ENCODE data around the gene SLC7A8. TPM values are rescaled to one million over a fixed set of nuclear protein-coding genes. Genes with fewer than 3 reads are reported as not detected.

Gene SLC7A8
- total RNA-seq, 1 experiment from 2014 or later: 77.9 TPM

DNA sequence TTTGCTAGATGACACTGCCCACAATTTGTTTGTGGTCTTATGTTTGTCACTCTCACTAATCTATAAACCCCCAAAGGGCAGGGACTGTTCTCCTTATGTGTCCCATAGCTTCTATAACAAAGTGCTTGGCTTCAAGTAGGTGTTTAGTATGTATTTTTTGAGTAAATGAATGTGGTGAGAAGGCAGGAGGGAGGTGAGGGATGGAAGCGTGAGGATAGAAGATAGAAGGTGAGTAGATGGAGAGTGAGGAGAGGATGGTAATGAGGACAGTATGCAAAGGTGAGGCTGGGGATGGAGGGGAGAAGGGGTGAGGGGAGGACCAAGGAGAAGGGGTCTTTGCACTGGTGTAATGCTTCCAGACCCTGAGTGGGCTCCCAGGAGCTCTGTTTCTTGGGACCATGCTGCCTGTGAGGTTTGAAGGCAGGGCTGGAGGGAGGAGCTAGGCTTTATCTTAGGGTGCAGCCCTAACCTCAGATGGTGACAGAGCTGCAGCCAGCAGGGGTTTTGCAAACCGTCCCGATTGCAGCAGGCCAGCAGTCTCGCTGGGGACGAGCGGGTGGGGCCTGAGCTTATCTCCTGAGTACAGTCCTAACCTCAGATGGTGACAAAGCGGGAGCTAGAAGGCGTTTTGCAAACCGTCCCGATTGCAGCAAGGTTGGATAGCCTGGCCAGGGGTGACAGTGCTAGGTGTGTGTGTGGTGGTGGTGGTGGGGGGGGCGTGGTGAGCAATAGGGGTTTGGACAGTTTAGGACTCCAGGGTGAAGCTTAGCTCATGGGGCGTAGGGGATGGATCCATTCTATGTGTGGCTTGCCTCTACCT, 70.9 kb downstream of the SLC7A8 start:
- no peak overlapping the region for H2BK12ac ChIP-seq (ENCODE audit: insufficient read length, low read depth, low read length)
- no peak overlapping the region for H3T11ph ChIP-seq (ENCODE audit: low read length)
- no peak overlapping the region for H2BK15ac ChIP-seq (ENCODE audit: low read depth, low read length)
- H4K5ac ChIP-seq (ENCODE audit: insufficient read length, low read depth, low read length): no peak overlapping the region
- DNase-seq: no peak
- Mint-ChIP-seq H3K9me3 (peaks cover 8 to 9% of the 10 kb centered on the region in 2 experiments), H3K27me3 (ENCODE audit: low read depth) (peaks cover 26% of the 10 kb centered on the region), H3K4me1 (peaks cover 19 to 20% of the 10 kb centered on the region in 2 experiments), H3K36me3 (ENCODE audit: insufficient read depth in 1 of 3, low read depth in 3 of 3) (peaks cover 0 to 3% (median 0%) of the 10 kb centered on the region in 3 experiments; a peak in 1 of 7 replicates), H3K27ac (no peak overlapping the region), H3K4me3 (peak overlapping the region in 1 of 2 experiments; percentile 24; a peak in 1 of 5 replicates)
- H2BK5ac ChIP-seq (ENCODE audit: insufficient read length, low read length): no peak overlapping the region
- no peaks in the 10 kb centered on the region for H3K23me2 ChIP-seq (ENCODE audit: insufficient read length, low read depth, low read length, poor library complexity, severe bottlenecking)
- no peak overlapping the region for H3K56ac ChIP-seq (ENCODE audit: insufficient read length, low read depth, low read length)
- no peak overlapping the region for H3K4ac ChIP-seq (ENCODE audit: low read depth, low read length)
- H3K9ac ChIP-seq (ENCODE audit: extremely low read depth, insufficient read length, low read length): no peak overlapping the region
- H3K79me1 ChIP-seq (ENCODE audit: insufficient read depth, low read depth, low read length, poor library complexity, severe bottlenecking): no peaks in the 10 kb centered on the region
- no peak overlapping the region for H2AFZ ChIP-seq (ENCODE audit: low read length)
- no peak overlapping the region for H2BK20ac ChIP-seq (ENCODE audit: low read depth, low read length, poor library complexity, severe bottlenecking)
- H2AK5ac ChIP-seq (ENCODE audit: insufficient read length, low read length): no peak overlapping the region
- H3K4me1 ChIP-seq (ENCODE audit: insufficient read depth, low read length): peaks cover 2% of the 10 kb centered on the region; the same call in 1 of the 2 replicates
- no peaks in the 10 kb centered on the region for H3K27me3 ChIP-seq (ENCODE audit: insufficient read depth, low read length)
- no peaks in the 10 kb centered on the region for H3K79me2 ChIP-seq (ENCODE audit: insufficient read depth, low read length)
- no peak overlapping the region for H3K4me2 ChIP-seq (ENCODE audit: insufficient read depth, insufficient read length, low read length)
- H3K9me3 ChIP-seq (ENCODE audit: control insufficient read depth, low read depth, low read length): no peaks in the 10 kb centered on the region
- H3K23ac ChIP-seq (ENCODE audit: insufficient read length, low read depth, low read length): no peak overlapping the region
- 100% methylated on average over 1 of the region's 12 CpGs for WGBS (ENCODE audit: extremely low coverage, insufficient read length, low lambda C conversion rate)
- no peak overlapping the region for H4K8ac ChIP-seq (replicated peaks; ENCODE audit: insufficient read length, low read depth, low read length)
- H2BK120ac ChIP-seq (ENCODE audit: low read depth, low read length, poor library complexity, severe bottlenecking): no peak overlapping the region
- no peak overlapping the region for H4K91ac ChIP-seq (ENCODE audit: insufficient read length, low read depth, low read length)
- H4K20me1 ChIP-seq (ENCODE audit: control insufficient read depth, insufficient read depth, insufficient read length): no peaks in the 10 kb centered on the region
- H3K27ac ChIP-seq (ENCODE audit: insufficient read length, low read depth, low read length): no peak overlapping the region
- H3K14ac ChIP-seq (ENCODE audit: insufficient read depth, low read length): no peak overlapping the region
- TF ChIP-seq, protein P1, sequence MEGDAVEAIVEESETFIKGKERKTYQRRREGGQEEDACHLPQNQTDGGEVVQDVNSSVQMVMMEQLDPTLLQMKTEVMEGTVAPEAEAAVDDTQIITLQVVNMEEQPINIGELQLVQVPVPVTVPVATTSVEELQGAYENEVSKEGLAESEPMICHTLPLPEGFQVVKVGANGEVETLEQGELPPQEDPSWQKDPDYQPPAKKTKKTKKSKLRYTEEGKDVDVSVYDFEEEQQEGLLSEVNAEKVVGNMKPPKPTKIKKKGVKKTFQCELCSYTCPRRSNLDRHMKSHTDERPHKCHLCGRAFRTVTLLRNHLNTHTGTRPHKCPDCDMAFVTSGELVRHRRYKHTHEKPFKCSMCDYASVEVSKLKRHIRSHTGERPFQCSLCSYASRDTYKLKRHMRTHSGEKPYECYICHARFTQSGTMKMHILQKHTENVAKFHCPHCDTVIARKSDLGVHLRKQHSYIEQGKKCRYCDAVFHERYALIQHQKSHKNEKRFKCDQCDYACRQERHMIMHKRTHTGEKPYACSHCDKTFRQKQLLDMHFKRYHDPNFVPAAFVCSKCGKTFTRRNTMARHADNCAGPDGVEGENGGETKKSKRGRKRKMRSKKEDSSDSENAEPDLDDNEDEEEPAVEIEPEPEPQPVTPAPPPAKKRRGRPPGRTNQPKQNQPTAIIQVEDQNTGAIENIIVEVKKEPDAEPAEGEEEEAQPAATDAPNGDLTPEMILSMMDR (conservative IDR thresholded peaks at IDR 0.05): no peak
- no peak overlapping the region for H3K18ac ChIP-seq (ENCODE audit: insufficient read length, low read depth, low read length)

Measured in H9 (cell line).